ENCODE data around the gene ZDHHC6. TPM values are rescaled to one million over a fixed set of nuclear protein-coding genes. Genes with fewer than 3 reads are reported as not detected.

ZDHHC6 gene
- polyA plus RNA-seq, 1 donor from 2014 or later = 50.5 TPM

DNA sequence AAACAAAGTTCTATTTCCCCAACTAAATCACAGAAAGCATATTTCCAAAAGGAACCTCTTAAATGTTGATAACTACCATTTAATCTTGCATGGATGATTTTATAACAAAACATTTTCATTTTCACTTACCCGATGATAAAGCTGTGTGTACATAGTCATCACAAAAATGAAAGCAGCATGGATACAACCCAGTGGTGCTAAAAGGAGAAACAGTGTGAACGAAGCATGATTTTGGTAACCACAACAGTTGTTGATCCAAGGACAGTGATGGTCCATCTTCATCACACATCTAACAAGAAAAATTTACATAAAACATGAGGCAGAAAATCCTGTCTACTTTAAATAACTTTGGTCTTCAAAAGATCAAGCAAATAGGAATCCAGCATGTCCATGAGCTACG lies 4.7 kb downstream of the ZDHHC6 start:
- H4K20me1 ChIP-seq (ENCODE audit: insufficient read depth) = no peaks in the 10 kb centered on the region
- no peaks in the 10 kb centered on the region for H3K36me3 ChIP-seq (ENCODE audit: insufficient read depth, low read length)
- H3K9ac ChIP-seq (ENCODE audit: low read length) = no peak overlapping the region
- no peaks in the 10 kb centered on the region for H3K9me3 ChIP-seq (ENCODE audit: low read length)
- no peaks in the 10 kb centered on the region for H3F3A ChIP-seq (ENCODE audit: insufficient read depth, low read length, poor library complexity, severe bottlenecking)
- H3K79me2 ChIP-seq (replicated peaks; ENCODE audit: insufficient read depth, low read length) = peaks cover 14% of the 10 kb centered on the region
- no peak overlapping the region for H2AFZ ChIP-seq (ENCODE audit: low read depth, low read length)
- H3K4me3 ChIP-seq (ENCODE audit: low read length) = no peak overlapping the region
- H3K9me2 ChIP-seq (ENCODE audit: insufficient read depth, low read length) = no peaks in the 10 kb centered on the region
- H3K4me2 ChIP-seq (ENCODE audit: low read length) = no peak overlapping the region
- TF ChIP-seq EP300 (conservative IDR thresholded peaks at IDR 0.05; ENCODE audit: poor library complexity, severe bottlenecking) = no peak
- TF ChIP-seq EZH2 (IDR thresholded peaks at IDR 0.05; ENCODE audit: borderline replicate concordance, insufficient read depth, low read length, poor library complexity, severe bottlenecking) = no peak
- TF ChIP-seq, protein P1, sequence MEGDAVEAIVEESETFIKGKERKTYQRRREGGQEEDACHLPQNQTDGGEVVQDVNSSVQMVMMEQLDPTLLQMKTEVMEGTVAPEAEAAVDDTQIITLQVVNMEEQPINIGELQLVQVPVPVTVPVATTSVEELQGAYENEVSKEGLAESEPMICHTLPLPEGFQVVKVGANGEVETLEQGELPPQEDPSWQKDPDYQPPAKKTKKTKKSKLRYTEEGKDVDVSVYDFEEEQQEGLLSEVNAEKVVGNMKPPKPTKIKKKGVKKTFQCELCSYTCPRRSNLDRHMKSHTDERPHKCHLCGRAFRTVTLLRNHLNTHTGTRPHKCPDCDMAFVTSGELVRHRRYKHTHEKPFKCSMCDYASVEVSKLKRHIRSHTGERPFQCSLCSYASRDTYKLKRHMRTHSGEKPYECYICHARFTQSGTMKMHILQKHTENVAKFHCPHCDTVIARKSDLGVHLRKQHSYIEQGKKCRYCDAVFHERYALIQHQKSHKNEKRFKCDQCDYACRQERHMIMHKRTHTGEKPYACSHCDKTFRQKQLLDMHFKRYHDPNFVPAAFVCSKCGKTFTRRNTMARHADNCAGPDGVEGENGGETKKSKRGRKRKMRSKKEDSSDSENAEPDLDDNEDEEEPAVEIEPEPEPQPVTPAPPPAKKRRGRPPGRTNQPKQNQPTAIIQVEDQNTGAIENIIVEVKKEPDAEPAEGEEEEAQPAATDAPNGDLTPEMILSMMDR (IDR thresholded peaks at IDR 0.05; ENCODE audit: poor library complexity, severe bottlenecking) = no peak
- TF ChIP-seq, protein P2, sequence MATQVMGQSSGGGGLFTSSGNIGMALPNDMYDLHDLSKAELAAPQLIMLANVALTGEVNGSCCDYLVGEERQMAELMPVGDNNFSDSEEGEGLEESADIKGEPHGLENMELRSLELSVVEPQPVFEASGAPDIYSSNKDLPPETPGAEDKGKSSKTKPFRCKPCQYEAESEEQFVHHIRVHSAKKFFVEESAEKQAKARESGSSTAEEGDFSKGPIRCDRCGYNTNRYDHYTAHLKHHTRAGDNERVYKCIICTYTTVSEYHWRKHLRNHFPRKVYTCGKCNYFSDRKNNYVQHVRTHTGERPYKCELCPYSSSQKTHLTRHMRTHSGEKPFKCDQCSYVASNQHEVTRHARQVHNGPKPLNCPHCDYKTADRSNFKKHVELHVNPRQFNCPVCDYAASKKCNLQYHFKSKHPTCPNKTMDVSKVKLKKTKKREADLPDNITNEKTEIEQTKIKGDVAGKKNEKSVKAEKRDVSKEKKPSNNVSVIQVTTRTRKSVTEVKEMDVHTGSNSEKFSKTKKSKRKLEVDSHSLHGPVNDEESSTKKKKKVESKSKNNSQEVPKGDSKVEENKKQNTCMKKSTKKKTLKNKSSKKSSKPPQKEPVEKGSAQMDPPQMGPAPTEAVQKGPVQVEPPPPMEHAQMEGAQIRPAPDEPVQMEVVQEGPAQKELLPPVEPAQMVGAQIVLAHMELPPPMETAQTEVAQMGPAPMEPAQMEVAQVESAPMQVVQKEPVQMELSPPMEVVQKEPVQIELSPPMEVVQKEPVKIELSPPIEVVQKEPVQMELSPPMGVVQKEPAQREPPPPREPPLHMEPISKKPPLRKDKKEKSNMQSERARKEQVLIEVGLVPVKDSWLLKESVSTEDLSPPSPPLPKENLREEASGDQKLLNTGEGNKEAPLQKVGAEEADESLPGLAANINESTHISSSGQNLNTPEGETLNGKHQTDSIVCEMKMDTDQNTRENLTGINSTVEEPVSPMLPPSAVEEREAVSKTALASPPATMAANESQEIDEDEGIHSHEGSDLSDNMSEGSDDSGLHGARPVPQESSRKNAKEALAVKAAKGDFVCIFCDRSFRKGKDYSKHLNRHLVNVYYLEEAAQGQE (IDR thresholded peaks at IDR 0.05; ENCODE audit: borderline replicate concordance) = no peak
- TF ChIP-seq TAF1 (IDR thresholded peaks at IDR 0.05; ENCODE audit: low read depth) = no peak
- TF ChIP-seq SMC3 (conservative IDR thresholded peaks at IDR 0.05; ENCODE audit: poor library complexity) = no peak
- TF ChIP-seq RAD21 (conservative IDR thresholded peaks at IDR 0.05) = no peak
- TF ChIP-seq MXI1 (conservative IDR thresholded peaks at IDR 0.05; ENCODE audit: poor library complexity, severe bottlenecking) = no peak
- no peak overlapping the region for H3K27ac ChIP-seq (ENCODE audit: low read length)
- H3K27me3 ChIP-seq (ENCODE audit: insufficient read depth, low read depth, low read length) = no peaks in the 10 kb centered on the region

DNA sequence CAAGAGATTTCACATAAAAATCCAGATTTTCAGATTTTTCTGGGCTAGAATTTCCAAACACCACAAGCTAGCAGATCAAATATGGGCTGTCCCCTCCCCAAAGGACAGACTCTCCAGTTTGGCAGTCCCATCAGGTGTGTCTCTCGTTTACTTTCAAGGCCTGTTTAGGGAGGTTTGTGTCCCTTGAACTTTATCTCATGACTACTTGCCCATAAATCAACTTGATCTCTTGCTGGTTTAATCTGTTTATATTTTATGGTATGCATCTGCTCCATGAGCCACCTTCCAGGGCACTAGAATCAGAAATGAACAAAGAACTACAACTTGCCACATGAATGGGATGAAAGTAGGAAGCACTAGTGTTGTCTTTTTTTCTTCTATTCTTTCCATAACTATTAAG lies 5.2 kb downstream of the ZDHHC6 start:
- Histone ChIP-seq H4K20me1 (ENCODE audit: insufficient read depth) (no peaks in the 10 kb centered on the region), H3K27ac (ENCODE audit: low read length) (no peak overlapping the region), H2AFZ (ENCODE audit: low read depth, low read length) (no peak overlapping the region), H3K9me3 (ENCODE audit: low read length) (no peaks in the 10 kb centered on the region), H3K79me2 (replicated peaks; ENCODE audit: insufficient read depth, low read length) (peaks cover 13% of the 10 kb centered on the region), H3F3A (ENCODE audit: insufficient read depth, low read length, poor library complexity, severe bottlenecking) (no peaks in the 10 kb centered on the region), H3K36me3 (ENCODE audit: insufficient read depth, low read length) (no peaks in the 10 kb centered on the region), H3K9me2 (ENCODE audit: insufficient read depth, low read length) (no peaks in the 10 kb centered on the region), H3K4me2 (ENCODE audit: low read length) (no peak overlapping the region), H3K27me3 (ENCODE audit: insufficient read depth, low read depth, low read length) (no peaks in the 10 kb centered on the region), H3K9ac (ENCODE audit: low read length) (no peak overlapping the region), H3K4me3 (ENCODE audit: low read length) (no peak overlapping the region)
- TF ChIP-seq MXI1 (conservative IDR thresholded peaks at IDR 0.05; ENCODE audit: poor library complexity, severe bottlenecking) (no peak), RAD21 (conservative IDR thresholded peaks at IDR 0.05) (no peak), POLR2AphosphoS5 (IDR thresholded peaks at IDR 0.05) (no peak), EP300 (conservative IDR thresholded peaks at IDR 0.05; ENCODE audit: poor library complexity, severe bottlenecking) (no peak), TAF1 (IDR thresholded peaks at IDR 0.05; ENCODE audit: low read depth) (no peak), EZH2 (IDR thresholded peaks at IDR 0.05; ENCODE audit: borderline replicate concordance, insufficient read depth, low read length, poor library complexity, severe bottlenecking) (no peak), SMC3 (conservative IDR thresholded peaks at IDR 0.05; ENCODE audit: poor library complexity) (no peak)
- TF ChIP-seq, protein P2 (IDR thresholded peaks at IDR 0.05; ENCODE audit: borderline replicate concordance) = no peak
- TF ChIP-seq, protein P1 (IDR thresholded peaks at IDR 0.05; ENCODE audit: poor library complexity, severe bottlenecking) = no peak
